HL-60 (cell line): Measurements from ENCODE around the gene SHROOM4.

ENCODE experiments used
- DNase-seq, 2 experiments: peaks; one replicate each; pipeline ENCODE4 v3.0.0-alpha.2; 2010 to 2020; ENCODE audit warnings: low read depth in 1 of 2, low spot score in 1 of 2
- H3K27ac ChIP-seq: fragments of 250-450 bp; sonication (Bioruptor Pico); replicated peaks from 2 replicates; pipeline ENCODE4 v1.5.1; 2020; ENCODE audit warnings: mild to moderate bottlenecking, moderate library complexity
- H3K27me3 ChIP-seq: fragments of 250-450 bp; sonication (Bioruptor Pico); 2 replicates; pipeline ENCODE4 v1.5.1; 2021; ENCODE audit warnings: mild to moderate bottlenecking, moderate library complexity; ENCODE audit not compliant: insufficient read depth, poor library complexity, severe bottlenecking
- H3K4me3 ChIP-seq: replicated peaks from 2 replicates; pipeline ENCODE4 v1.5.1; 2011; ENCODE audit warnings: mild to moderate bottlenecking, control low read depth, low read length; ENCODE audit not compliant: insufficient read depth
- CTCF ChIP-seq: IDR thresholded peaks from one replicate; pipeline ENCODE4 v1.5.1; 2011; ENCODE audit warnings: low read length, control low read depth, inconsistent platforms; ENCODE audit not compliant: insufficient read depth
- GABPA ChIP-seq: IDR thresholded peaks from 2 replicates; pipeline ENCODE4 v1.6.1; 2012; ENCODE audit warnings: low read depth
- POLR2AphosphoS5 ChIP-seq: IDR thresholded peaks from 2 replicates; pipeline ENCODE4 v1.6.1; 2012; ENCODE audit warnings: low read depth
- REST ChIP-seq: IDR thresholded peaks from 2 replicates; pipeline ENCODE4 v1.6.1; 2012; ENCODE audit warnings: low read depth; ENCODE audit not compliant: insufficient replicate concordance
- SPI1 ChIP-seq: IDR thresholded peaks from 2 replicates; pipeline ENCODE4 v1.6.1; 2012; ENCODE audit warnings: low read depth, mild to moderate bottlenecking, borderline replicate concordance

Gene SHROOM4

GRCh38 chrX:50614460-50614859 lies 199.5 kb downstream of the SHROOM4 start:
- Histone ChIP-seq H3K27ac (no peak overlapping the region), H3K4me3 (no peak overlapping the region)
- no peak for DNase-seq

GRCh38 chrX:50613846-50614245 lies 200.1 kb downstream of the SHROOM4 start:
- peaks cover 3% of the 10 kb centered on the region for H3K27me3 ChIP-seq
- no peak for DNase-seq
- no peak overlapping the region for H3K4me3 ChIP-seq
- TF ChIP-seq GABPA: no peak
- no peak for TF ChIP-seq CTCF
- TF ChIP-seq SPI1: no peak
- TF ChIP-seq REST: no peak
- TF ChIP-seq POLR2AphosphoS5: no peak
- H3K27ac ChIP-seq: no peak overlapping the region

More at GRCh38 chrX:50614460-50614859, 199.5 kb downstream of the SHROOM4 start:
- TF ChIP-seq POLR2AphosphoS5 (no peak), GABPA (no peak), SPI1 (no peak), REST (no peak), CTCF (no peak)
- peaks cover 3% of the 10 kb centered on the region for H3K27me3 ChIP-seq

- Histone ChIP-seq H3K27me3 (peaks cover 3% of the 10 kb centered on the region), H3K27ac (no peak overlapping the region), H3K4me3 (no peak overlapping the region)
- TF ChIP-seq POLR2AphosphoS5: no peak
- no peak for TF ChIP-seq CTCF
- no peak for TF ChIP-seq GABPA
- no peak for TF ChIP-seq SPI1
- no peak for TF ChIP-seq REST
- no peak for DNase-seq
Observed at GRCh38 chrX:50609796-50610195, 204.2 kb downstream of the SHROOM4 start.
